H1 (cell line): ENCODE measurements around the gene TAS2R41. TPM values are rescaled to one million over a fixed set of nuclear protein-coding genes. Genes with fewer than 3 reads are reported as not detected.

Experiments used
- BCL11A ChIP-seq, 2 experiments: IDR thresholded peaks; one replicate each; pipeline ENCODE4 v1.6.1; 2011; ENCODE audit warnings: low read depth in 2 of 2, low read length in 2 of 2, mild to moderate bottlenecking in 2 of 2
- EZH2 ChIP-seq: fragments of 200-600 bp; sonication (generic); IDR thresholded peaks from 2 replicates; pipeline ENCODE4 v1.7.1; 2012; ENCODE audit warnings: low read depth, mild to moderate bottlenecking, moderate library complexity, low read length, inconsistent platforms; ENCODE audit not compliant: severe bottlenecking
- HDAC6 ChIP-seq: IDR thresholded peaks from one replicate; pipeline ENCODE4 v1.7.1; 2012; ENCODE audit warnings: low read depth, mild to moderate bottlenecking, inconsistent platforms, low read length, moderate library complexity
- POLR2A ChIP-seq, 2 experiments: IDR thresholded peaks; 1 replicate in 1 of 2; 2 replicates in 1 of 2; pipeline ENCODE4 v1.6.1; 2011; ENCODE audit warnings: low read depth in 2 of 2, low read length in 2 of 2, mild to moderate bottlenecking in 2 of 2; ENCODE audit errors: control extremely low read depth in 1 of 2
- SIN3A ChIP-seq, 2 experiments: IDR thresholded peaks in 1 of 2; conservative IDR thresholded peaks in 1 of 2; 2 replicates each; pipeline ENCODE4 v1.6.1; 2011 to 2012; ENCODE audit warnings: low read length in 2 of 2, improper control_type of control experiment in 1 of 2, low read depth in 1 of 2, mild to moderate bottlenecking in 1 of 2
- SIX5 ChIP-seq: IDR thresholded peaks from 2 replicates; pipeline ENCODE4 v1.6.1; 2011; ENCODE audit warnings: mild to moderate bottlenecking, low read depth, low read length
- SRF ChIP-seq: IDR thresholded peaks from 2 replicates; pipeline ENCODE4 v1.6.1; 2011; ENCODE audit warnings: mild to moderate bottlenecking, low read depth, low read length, moderate library complexity
- polyA plus RNA-seq, 7 experiments: library from polyadenylated mRNA; depleted of rRNA in 3 of 7; stranded (reverse) in 5 of 7; unstranded in 2 of 7; fragments of >200 nt in 5 of 7; fragments of 200-250 nt in 2 of 7; gene quantifications; 1 replicate in 5 of 7; 2 replicates in 1 of 7; 4 replicates in 1 of 7; pipeline versions ENCODE4 v1.2.1 to v1.2.3, GENCODE V29; 2011 to 2013; ENCODE audit warnings: missing spikeins in 2 of 7, mixed read lengths in 2 of 7
- total RNA-seq: library from RNA; stranded (reverse); fragmentation: NEBNext Ultra II Directional; extraction: Animal tissue kit (Norgen Biotek cat#: 25700); gene quantifications from 2 replicates; pipeline ENCODE4 v1.2.1, GENCODE V29; 2021

Gene TAS2R41
- total and polyA plus RNA-seq, 2 of the 8 experiments (the other 6 are each of a cell fraction or from before 2014, with no cell fraction given): 0.12 TPM; not detected in 1

DNA sequence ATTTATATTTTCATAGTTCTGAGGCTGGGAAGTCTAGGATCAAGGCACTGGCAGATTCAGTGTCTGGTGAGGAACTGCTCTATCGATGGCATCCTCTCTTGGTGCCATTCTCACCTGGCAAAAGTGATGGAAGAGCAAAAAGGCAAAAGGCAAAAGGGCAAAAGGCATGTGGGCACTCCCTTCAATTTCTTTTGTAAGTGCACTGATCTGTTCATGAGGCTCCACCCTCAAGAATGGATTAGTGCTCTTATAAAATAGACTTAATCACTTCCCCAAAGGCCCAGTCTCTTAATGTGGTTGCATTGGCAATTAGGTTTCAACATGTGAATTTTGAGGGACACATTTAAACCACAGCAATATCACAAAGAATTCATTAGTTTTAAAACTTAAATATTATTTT lies 18.3 kb upstream of the TAS2R41 start (continued):
- TF ChIP-seq EZH2 (no peak), POLR2A (IDR thresholded peaks at IDR 0.05; ENCODE audit: control extremely low read depth in 1 of 2, low read depth in 2 of 2, low read length in 2 of 2) (no peak), SIN3A (conservative IDR thresholded peaks at IDR 0.05 in 1 of 2, IDR thresholded peaks at IDR 0.05 in 1 of 2; ENCODE audit: low read depth in 1 of 2, low read length in 2 of 2) (no peak), HDAC6 (no peak), SIX5 (no peak), BCL11A (IDR thresholded peaks at IDR 0.05; ENCODE audit: low read depth in 2 of 2, low read length in 2 of 2) (no peak), SRF (no peak)
